Mucosa of rectum (tissue), 2 donors: ENCODE data around the gene RUBCN.
"Not testable (repeated sequence)": the region's sequence is repeated elsewhere in the genome, so short reads cannot be mapped to it uniquely, and the experiment has no call there.

Experiments used
- H3K27ac ChIP-seq, 2 donors: one replicate each; pipeline ENCODE4 v1.7.0; 2013; ENCODE audit warnings: inconsistent platforms in 2 of 2, low read depth in 2 of 2, low read length in 2 of 2
- H3K27me3 ChIP-seq, 2 donors: one replicate each; pipeline ENCODE4 v1.7.0; 2013; ENCODE audit warnings: low read length in 2 of 2; ENCODE audit not compliant: control insufficient read depth in 2 of 2, insufficient read depth in 2 of 2
- H3K36me3 ChIP-seq, 2 donors: one replicate each; pipeline ENCODE4 v1.7.0; 2013; ENCODE audit warnings: low read length in 2 of 2; ENCODE audit not compliant: control insufficient read depth in 2 of 2, insufficient read depth in 2 of 2
- H3K4me1 ChIP-seq, 2 donors: one replicate each; pipeline ENCODE4 v1.7.0; 2013; ENCODE audit warnings: low read length in 2 of 2, mild to moderate bottlenecking in 1 of 2; ENCODE audit not compliant: control insufficient read depth in 2 of 2, insufficient read depth in 2 of 2
- H3K4me3 ChIP-seq, 2 donors: one replicate each; pipeline ENCODE4 v1.7.0; 2013; ENCODE audit warnings: low read length in 2 of 2
- H3K9ac ChIP-seq, 2 donors: one replicate each; pipeline ENCODE4 v1.7.0; 2013; ENCODE audit warnings: low read length in 2 of 2, low read depth in 1 of 2, mild to moderate bottlenecking in 1 of 2
- H3K9me3 ChIP-seq, 2 donors: one replicate each; pipeline ENCODE4 v1.7.0; 2013; ENCODE audit warnings: low read length in 2 of 2; ENCODE audit not compliant: control insufficient read depth in 2 of 2
- donor health status: healthy.
- donor health status: Normal muscosa, but diverticular disease.

RUBCN gene

GRCh38 chr3:197627772-197628523 is 108.8 kb downstream of the RUBCN start:
- H3K4me1 ChIP-seq, H3K9me3 ChIP-seq, H3K27me3 ChIP-seq, H3K36me3 ChIP-seq: not testable (repeated sequence)
- H3K27ac ChIP-seq, result peak overlapping the region; percentile 82 to 91
- peak overlapping the region; percentile 56 to 85 for H3K9ac ChIP-seq
- peak overlapping the region; percentile 66 to 72 for H3K4me3 ChIP-seq

GRCh38 chr3:197627158-197627771 is 109.4 kb downstream of the RUBCN start:
- Histone ChIP-seq H3K27ac (peak overlapping the region; percentile 82 to 91), H3K9ac (peak overlapping the region; percentile 56 to 85), H3K4me3 (peak overlapping the region; percentile 66 to 72)
- H3K27me3 ChIP-seq, H3K4me1 ChIP-seq, H3K9me3 ChIP-seq, H3K36me3 ChIP-seq: not testable (repeated sequence)

- not testable (repeated sequence) for H3K9me3 ChIP-seq, H3K9ac ChIP-seq, H3K27ac ChIP-seq, H3K36me3 ChIP-seq, H3K27me3 ChIP-seq, H3K4me1 ChIP-seq
- peak overlapping the region; percentile 20 to 43 for H3K4me3 ChIP-seq
Measured at GRCh38 chr3:197626404-197627157, 110.1 kb downstream of the RUBCN start.

GRCh38 chr3:197621478-197621877 is 115.2 kb downstream of the RUBCN start:
- not testable (repeated sequence) for H3K27me3 ChIP-seq, H3K9ac ChIP-seq, H3K9me3 ChIP-seq, H3K4me3 ChIP-seq, H3K4me1 ChIP-seq, H3K27ac ChIP-seq
- peaks cover 27 to 31% of the 10 kb centered on the region in 2 donors for H3K36me3 ChIP-seq
